Measurements from ENCODE around the gene CERK.

- TF ChIP-seq SUZ12 (IDR thresholded peaks at IDR 0.05; ENCODE audit: extremely low read depth, insufficient read depth, insufficient read length) (no peak), YY1 (IDR thresholded peaks at IDR 0.05; ENCODE audit: insufficient read depth, insufficient read length) (no peak)
These were observed 58.3 kb downstream of the CERK start for GRCh38 chr22:46679706-46680269.
